OCI-LY7 (cell line): Measurements from ENCODE around the gene YPEL4. TPM values are rescaled to one million over a fixed set of nuclear protein-coding genes. Genes with fewer than 3 reads are reported as not detected.

Source experiments
- BruUV-seq: library from RNA; stranded (reverse); fragments of 400-500 nt; replicated peaks from 2 replicates; lab custom pipeline; 2021; lab: Mats Ljungman, UMichigan
- CTCF ChIA-PET: fragments of 300-600 bp; sonication (Branson Sonifier 250); formaldehyde crosslinking; loops from one replicate; lab custom pipeline; 2022; ENCODE audit warnings: antibody characterized with exemption; ENCODE audit not compliant: unreplicated experiment; lab: Charles Lee
- POLR2A ChIA-PET: fragments of 300-600 bp; sonication (Branson Sonifier 250); formaldehyde crosslinking; loops from one replicate; lab custom pipeline; 2022; ENCODE audit warnings: antibody characterized with exemption; lab: Charles Lee
- DNase-seq: peaks from one replicate; pipeline ENCODE4 v3.0.0-alpha.2; 2015; ENCODE audit warnings: low spot score
- H2AFZ ChIP-seq: fragments of 200-600 bp; sonication (generic), shearing (Covaris generic); 2 replicates; pipeline ENCODE4 v1.6.1; 2014; ENCODE audit warnings: mild to moderate bottlenecking, antibody characterized with exemption, low read length, moderate library complexity
- H3K27ac ChIP-seq: fragments of 200-600 bp; sonication (generic); 2 replicates; pipeline ENCODE4 v1.5.1; 2014; ENCODE audit warnings: mixed run types, low read depth, mild to moderate bottlenecking, moderate library complexity, low read length, inconsistent platforms; ENCODE audit not compliant: poor library complexity, severe bottlenecking
- H3K36me3 ChIP-seq: fragments of 200-600 bp; sonication (generic); 2 replicates; pipeline ENCODE4 v1.6.1; 2014; ENCODE audit warnings: mild to moderate bottlenecking, antibody characterized with exemption, low read length, moderate library complexity, mixed read lengths; ENCODE audit not compliant: insufficient read depth
- H3K4me1 ChIP-seq: fragments of 200-600 bp; sonication (generic); 2 replicates; pipeline ENCODE4 v1.5.1; 2014; ENCODE audit warnings: mild to moderate bottlenecking, low read length; ENCODE audit not compliant: insufficient read depth, poor library complexity, severe bottlenecking
- H3K4me2 ChIP-seq: fragments of 200-600 bp; sonication (generic); 2 replicates; pipeline ENCODE4 v1.6.1; 2014; ENCODE audit warnings: mild to moderate bottlenecking, low read length
- H3K4me3 ChIP-seq: fragments of 200-600 bp; sonication (generic); 2 replicates; pipeline ENCODE4 v1.5.1; 2014; ENCODE audit warnings: mild to moderate bottlenecking, low read depth, low read length; ENCODE audit not compliant: poor library complexity, severe bottlenecking
- H3K79me2 ChIP-seq: fragments of 200-600 bp; sonication (generic); 2 replicates; pipeline ENCODE4 v1.6.1; 2016; ENCODE audit warnings: low read depth, mild to moderate bottlenecking, low read length, moderate library complexity, mixed read lengths; ENCODE audit not compliant: insufficient read depth
- H3K9me2 ChIP-seq: fragments of 200-600 bp; sonication (generic); 2 replicates; pipeline ENCODE4 v1.6.1; 2016; ENCODE audit warnings: mild to moderate bottlenecking, low read length, mixed read lengths; ENCODE audit not compliant: insufficient read depth
- H3K9me3 ChIP-seq: fragments of 200-600 bp; sonication (generic); 2 replicates; pipeline ENCODE4 v1.6.1; 2014; ENCODE audit warnings: mild to moderate bottlenecking, mixed run types, low read length, mixed read lengths
- H4K20me1 ChIP-seq: fragments of 200-600 bp; sonication (generic); 2 replicates; pipeline ENCODE4 v1.6.1; 2014; ENCODE audit warnings: mild to moderate bottlenecking, antibody characterized with exemption, low read length, moderate library complexity, mixed read lengths; ENCODE audit not compliant: insufficient read depth
- CTCF ChIP-seq: fragments of 200-600 bp; sonication (generic); conservative IDR thresholded peaks from 2 replicates; pipeline ENCODE4 v1.5.1; 2014; ENCODE audit warnings: mild to moderate bottlenecking, antibody characterized with exemption, low read length, moderate library complexity, mixed read lengths
- EZH2phosphoT487 ChIP-seq: fragments of 200-600 bp; sonication (generic); IDR thresholded peaks from 2 replicates; pipeline ENCODE4 v1.6.1; 2018; ENCODE audit warnings: low read depth, borderline replicate concordance, mild to moderate bottlenecking, mixed run types, antibody characterized with exemption, low read length, moderate library complexity, mixed read lengths
- intact Hi-C: fragments of 100-400 bp; cut with micrococcal nuclease; formaldehyde crosslinking; loops from one replicate; pipeline ENCODE4 v1.10.0; 2022; ENCODE audit not compliant: unreplicated experiment
- total RNA-seq, 2 experiments: library from RNA; depleted of rRNA in 1 of 2; stranded (reverse); fragments of >200 nt in 1 of 2; shearing (Covaris generic) in 1 of 2; gene quantifications; 2 replicates each; pipeline ENCODE4 v1.2.3, GENCODE V29; 2014 to 2022

YPEL4 gene
- total RNA-seq, 2 experiments from 2014 or later: 0.54 to 0.55 TPM

DNA sequence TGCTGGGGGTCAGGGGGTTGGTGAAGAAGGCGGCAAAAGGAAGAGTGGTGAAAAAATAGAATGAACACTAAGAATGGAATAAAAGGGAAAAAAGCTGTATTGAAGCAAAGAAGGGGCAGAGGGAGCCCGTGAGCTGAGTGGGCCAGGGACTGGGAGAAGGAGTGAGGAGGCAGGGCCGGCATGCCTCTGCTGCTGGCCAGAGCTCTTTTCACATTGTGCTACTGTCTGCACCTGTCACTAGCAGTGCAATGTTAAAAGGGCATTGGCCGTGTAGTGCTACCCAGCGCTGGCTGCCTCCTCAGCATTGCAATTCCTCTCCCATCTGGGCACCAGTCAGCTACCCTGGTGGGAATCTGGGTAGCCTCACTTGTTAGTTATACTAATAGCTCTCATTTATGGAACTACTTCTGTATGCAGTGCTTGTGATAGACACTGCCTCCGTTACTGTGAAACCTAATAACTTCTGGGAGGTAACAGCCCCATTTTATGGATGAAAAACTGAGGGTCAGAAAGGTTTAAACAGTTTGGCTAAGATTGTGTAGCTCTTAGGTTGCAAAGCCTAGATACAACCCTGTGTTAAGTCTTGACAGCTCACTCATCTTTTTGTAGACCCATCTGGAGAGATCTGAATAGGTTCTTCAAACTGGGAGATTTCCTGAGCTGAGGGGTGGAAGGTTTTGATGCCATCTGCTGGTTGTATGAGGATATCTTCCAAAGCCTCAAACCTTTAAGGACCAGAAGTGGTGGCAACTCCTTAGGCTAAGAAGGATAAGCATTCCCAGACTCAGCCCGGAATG, 8.5 kb downstream of the YPEL4 start:
- intact Hi-C loops: loop anchor here (1.0 to 5.0 kb wide), 5 partner anchors 73 to 296 kb away; partner anchors contain the start of gene TIMM10
- CTCF ChIA-PET: interaction anchor here (0.5 to 2.4 kb wide), 10 partner anchors 21 to 316 kb away, joined by 3 to 19 read pairs (median 6); partner anchors contain the start of genes TNKS1BP1, UBE2L6 and ZDHHC5
- no TSS peak for BruUV-seq
- Histone ChIP-seq H3K4me1 (peaks cover 36% of the 10 kb centered on the region), H3K9me2 (no peaks in the 10 kb centered on the region), H4K20me1 (no peaks in the 10 kb centered on the region), H3K27ac (no peak overlapping the region), H3K79me2 (no peaks in the 10 kb centered on the region), H2AFZ (peak overlapping the region; percentile 65), H3K4me3 (no peak overlapping the region), H3K4me2 (peak overlapping the region; percentile 56), H3K9me3 (no peaks in the 10 kb centered on the region), H3K36me3 (no peaks in the 10 kb centered on the region)
- TF ChIP-seq CTCF: peak; percentile 80
- no peak for TF ChIP-seq EZH2phosphoT487
- peak; percentile 69 for DNase-seq
- POLR2A ChIA-PET: interaction anchor here (0.6 to 2.6 kb wide), 7 partner anchors 11 to 466 kb away, joined by 4 to 12 read pairs (median 6); partner anchors contain the start of gene UBE2L6

- POLR2A ChIA-PET: interaction anchor here (0.5 to 2.6 kb wide), 9 partner anchors 8 to 420 kb away, joined by 3 to 12 read pairs (median 5); partner anchors contain the start of gene UBE2L6
- Histone ChIP-seq H3K9me3 (no peaks in the 10 kb centered on the region), H3K4me3 (no peak overlapping the region), H3K4me1 (peaks cover 36% of the 10 kb centered on the region), H4K20me1 (no peaks in the 10 kb centered on the region), H3K27ac (no peak overlapping the region), H3K9me2 (no peaks in the 10 kb centered on the region), H3K79me2 (no peaks in the 10 kb centered on the region), H3K36me3 (no peaks in the 10 kb centered on the region), H3K4me2 (peak overlapping the region; percentile 56), H2AFZ (peak overlapping the region; percentile 65)
- CTCF ChIA-PET: interaction anchor here (0.5 to 2.4 kb wide), 9 partner anchors 70 to 315 kb away, joined by 3 to 19 read pairs (median 6); partner anchors contain the start of genes TNKS1BP1 and UBE2L6
- no peak for DNase-seq
- intact Hi-C loops: loop anchor here (2.0 to 5.0 kb wide), 2 partner anchors 109 to 162 kb away; partner anchors contain the start of gene TIMM10
- BruUV-seq: no TSS peak
- no peak for TF ChIP-seq EZH2phosphoT487
- TF ChIP-seq CTCF: no peak
These were observed 9.5 kb downstream of the YPEL4 start for GRCh38 chr11:57640068-57640800.
